ENCODE measurements around the gene SIX1.
A peak's percentile ranks its signal among the peaks of the same experiment; 100 is the strongest.

Gene SIX1

DNA sequence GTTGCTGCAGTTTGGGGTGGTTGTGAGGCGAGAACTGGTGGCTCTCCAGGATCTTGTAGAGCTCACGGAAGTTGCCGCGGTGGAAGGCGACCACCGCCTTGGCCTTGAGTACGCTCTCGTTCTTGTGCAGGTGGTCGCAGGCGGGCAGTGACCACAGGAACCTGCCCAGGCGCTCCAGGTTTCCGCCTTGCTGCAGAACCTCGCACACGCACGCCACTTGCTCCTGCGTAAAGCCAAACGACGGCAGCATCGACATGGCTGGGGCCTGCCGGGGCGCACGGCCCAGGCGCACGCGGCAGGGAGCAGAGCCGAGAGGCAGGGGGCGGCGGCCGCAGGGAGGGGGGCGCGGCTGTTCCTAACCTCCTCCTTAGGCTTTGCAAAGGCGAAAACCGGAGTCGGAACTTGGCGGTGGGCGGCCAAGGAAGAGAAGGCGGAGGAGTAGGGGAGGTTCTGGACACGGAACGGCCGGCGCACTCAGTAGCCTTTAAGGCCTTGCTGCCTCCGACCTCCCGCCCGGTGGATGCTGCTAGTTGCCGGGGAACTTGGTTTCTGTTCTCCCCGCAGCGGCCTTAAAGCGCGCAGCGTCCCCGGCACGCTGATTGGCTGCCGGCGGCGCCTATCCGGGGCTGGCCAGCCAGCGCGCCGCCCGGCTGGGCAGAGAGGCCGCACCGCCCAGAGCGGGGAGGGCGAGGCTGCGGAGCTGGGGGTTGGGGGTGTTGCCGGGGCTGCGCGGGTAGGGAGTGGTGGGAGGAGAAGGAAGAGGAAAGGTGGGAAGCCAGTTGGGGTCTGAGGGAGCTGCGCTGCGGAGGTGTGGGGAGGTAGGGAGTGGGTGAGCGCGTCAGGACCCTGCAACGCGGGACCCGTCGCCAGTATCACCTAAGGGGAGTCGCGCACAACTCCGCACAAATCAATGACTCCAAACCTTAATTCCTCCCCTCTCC lies at the start of gene SIX1:
Gene SIX1 (minus strand): TSS at position 544 of the 941 bp plus-strand sequence. CDS start 288 bp downstream, at position 256.
- DNase-seq (ENCODE audit: low spot score), result peak; percentile 95

DNA sequence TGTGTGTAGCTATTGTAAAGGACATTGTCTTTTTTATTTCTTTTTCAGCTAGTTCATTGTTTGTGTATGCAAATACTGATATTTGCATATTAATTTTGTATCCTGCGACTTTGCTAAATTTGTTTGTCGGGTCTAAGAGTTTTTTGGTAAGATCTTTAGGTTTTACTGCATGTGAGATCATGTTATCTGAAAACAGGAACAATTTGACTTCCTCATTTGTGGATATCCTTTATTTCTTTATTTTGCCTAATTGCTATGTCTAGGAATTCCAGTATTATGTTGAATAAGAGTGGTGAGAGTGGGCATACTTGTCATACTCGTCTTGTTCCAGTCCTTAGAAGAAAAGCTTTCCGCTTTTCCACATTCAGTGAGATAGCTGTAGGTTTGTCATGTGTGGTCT lies 46.0 kb upstream of the SIX1 start:
- DNase-seq (ENCODE audit: low spot score), result no peak

DNA sequence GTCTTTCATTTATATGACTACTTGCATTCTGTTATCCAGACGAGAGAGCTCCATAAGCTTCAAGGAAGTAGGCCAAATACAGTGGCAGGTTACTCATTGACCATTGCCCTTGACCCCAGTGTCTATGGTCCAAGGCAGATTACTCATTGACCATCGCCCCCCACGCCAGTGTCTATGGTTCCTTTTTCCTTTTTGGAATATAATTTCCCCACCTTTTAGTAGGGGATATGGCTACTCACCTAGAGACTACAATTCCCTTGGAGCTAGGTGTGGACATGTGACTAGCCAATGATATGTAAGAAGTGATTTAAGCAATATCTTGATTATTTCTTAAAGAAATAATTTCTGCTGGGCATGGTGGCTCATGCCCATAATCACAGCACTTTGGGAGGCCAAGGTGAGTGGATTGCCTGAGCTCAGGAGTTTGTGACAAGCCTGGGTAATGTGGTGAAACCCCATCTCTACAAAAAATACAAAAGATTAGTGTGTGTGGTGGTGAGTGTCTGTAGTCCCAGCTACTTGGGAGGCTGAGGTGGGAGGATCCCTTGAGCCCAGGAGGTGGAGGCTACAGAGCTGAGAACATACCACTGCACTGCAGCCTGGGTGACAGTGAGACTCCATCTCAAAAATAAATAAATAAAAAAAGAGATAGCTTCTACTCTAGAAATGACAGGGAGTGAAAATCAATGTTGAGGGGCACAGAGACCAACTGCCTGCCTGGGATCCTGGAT lies 42.3 kb upstream of the SIX1 start:
- DNase-seq (ENCODE audit: low spot score), result no peak

DNA sequence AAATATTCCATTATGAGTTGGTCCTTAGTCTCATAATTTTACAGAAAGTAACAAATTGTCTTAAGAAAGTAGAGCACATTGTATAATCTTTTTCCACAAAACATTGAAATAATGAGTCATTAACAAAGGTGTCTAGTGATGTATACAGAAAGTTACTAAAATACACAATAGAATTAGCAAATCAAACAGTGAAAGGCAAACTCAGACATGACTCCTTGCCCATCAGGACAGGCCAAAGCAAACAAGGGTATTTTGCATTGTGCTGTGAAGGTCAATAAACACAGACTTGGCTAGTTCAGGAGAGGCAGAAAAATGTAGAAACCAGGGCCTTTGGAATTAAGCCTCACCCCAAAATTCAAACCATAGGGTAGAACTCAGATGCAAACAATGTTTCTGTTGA lies 37.6 kb upstream of the SIX1 start:
- DNase-seq (ENCODE audit: low spot score), result no peak

DNA sequence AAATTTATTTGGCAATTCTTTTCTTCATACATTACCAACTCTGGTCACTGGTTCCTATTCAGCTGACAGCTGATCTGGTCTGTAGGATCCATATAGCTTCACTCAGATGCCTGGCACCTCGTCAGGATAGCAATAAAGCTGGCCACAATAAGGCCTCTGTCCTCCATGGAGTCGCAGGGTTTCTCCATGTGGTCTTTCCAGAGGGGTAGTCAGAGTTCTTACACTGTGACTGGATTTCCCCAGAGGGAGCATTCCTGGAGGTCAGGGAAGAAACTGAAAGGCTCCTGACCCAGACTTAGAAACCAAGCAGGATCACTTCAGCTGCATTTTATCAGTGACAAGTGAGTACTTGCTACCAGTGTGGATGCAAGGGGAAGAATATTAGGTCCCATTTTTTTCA lies 34.9 kb upstream of the SIX1 start:
- no peak for DNase-seq (ENCODE audit: low spot score)

DNA sequence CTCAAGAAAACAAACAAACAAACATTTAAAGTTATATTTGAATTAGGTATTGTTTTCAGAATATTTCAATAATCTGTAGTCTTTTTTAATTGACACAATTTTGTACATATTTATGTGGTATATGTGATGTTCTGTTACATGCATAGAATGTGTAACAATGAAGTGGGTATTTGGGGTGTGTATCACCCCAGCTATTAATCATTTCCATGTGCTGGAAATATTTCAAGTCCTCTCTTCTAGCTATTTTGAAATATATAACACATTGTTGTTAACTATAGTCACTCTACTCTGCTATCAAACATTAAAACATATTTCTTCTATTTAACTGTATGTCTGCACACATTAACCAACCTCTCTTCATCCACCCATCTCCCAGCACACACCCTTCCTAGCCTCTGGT lies 32.0 kb upstream of the SIX1 start:
- no peak for DNase-seq (ENCODE audit: low spot score)

DNA sequence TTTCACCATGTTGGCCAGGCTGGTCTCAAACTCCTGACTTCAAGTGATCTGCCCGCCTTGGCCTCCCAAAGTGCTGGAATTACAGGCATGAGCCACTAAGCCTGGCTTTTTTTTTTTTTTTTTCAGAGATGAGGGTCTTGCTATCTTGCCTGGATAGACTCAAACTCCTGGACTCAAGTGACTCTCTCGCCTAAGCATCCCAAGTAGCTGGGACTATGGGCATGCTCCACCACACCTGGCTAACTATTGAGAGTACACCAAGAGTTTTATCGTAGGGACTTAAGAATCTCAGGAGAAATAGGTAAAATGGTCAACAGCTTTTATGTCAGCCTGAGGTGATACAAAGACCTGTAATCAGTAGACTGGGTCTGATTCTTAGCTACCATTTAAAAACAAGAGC lies 31.2 kb upstream of the SIX1 start:
- no peak for DNase-seq (ENCODE audit: low spot score)

DNA sequence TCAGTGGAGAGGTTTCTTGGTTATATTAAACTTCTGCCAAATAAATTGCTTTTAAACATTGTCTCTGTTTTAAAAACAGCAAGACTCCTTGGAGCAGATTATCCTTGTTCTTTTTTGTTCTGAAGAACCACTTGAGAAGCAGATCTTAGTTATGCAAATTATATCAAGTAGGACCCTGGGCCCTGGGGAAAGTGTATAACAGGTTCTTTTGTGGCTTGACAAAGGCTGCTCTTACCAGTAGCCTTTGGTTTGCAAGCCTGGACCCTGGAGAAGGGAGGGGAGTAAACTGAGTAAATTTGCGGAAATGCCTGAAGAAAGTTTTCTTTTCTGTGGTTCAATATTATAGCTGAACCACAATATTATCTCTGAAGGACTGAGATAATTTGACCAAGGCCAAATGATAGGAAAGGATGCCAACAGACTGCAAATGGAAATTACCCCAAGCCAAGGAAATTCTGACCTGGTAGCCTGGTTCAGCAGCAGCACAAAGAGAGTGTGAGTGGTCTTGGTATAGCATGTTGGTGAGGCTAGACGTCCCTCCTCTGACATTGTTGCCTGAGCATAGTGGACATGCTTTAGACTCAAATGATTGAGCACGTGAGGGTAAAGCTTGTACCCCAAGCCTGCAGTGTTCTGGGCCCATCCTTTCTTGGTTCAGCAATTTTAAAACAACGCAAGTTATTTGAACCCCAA lies 30.4 kb upstream of the SIX1 start:
- DNase-seq (ENCODE audit: low spot score), result no peak

DNA sequence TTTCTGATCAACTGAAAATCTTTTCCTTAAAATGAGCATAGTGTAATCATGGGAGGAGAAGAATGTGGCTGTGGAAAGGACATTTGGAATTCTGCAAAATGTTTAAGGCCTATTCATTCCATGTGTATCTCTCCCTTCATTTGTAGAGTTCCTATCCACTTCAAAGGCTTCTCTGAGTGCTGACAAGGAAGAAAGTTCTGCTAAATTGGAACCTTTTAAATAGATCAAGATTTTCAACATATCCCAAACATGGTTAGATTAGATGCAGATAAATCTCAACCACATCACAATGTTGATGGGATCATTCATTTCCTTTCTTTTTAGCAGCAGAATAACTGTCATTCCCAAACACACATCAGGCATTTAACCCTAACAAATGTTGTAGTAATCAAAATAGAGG lies 28.4 kb upstream of the SIX1 start:
- DNase-seq (ENCODE audit: low spot score), result no peak

DNA sequence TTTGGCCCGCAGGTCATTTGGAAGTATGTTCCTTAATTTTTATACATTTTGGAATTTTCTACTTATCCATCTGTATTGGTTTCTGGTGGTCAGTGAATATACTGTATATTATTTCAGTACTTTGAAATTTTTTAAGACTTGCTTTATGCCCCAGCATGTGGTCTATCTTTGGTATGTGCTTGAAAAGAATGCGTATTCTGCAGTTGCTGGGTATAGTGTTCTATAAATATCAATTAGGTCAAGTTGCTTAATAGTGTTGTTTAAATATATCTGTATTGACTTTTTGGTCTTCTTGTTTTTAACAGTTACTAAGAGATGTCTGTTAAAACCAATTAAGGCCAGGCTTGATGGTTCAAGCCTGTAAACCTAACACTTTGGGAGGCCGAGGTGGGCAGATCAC lies 21.7 kb upstream of the SIX1 start:
- DNase-seq (ENCODE audit: low spot score), result no peak

DNA sequence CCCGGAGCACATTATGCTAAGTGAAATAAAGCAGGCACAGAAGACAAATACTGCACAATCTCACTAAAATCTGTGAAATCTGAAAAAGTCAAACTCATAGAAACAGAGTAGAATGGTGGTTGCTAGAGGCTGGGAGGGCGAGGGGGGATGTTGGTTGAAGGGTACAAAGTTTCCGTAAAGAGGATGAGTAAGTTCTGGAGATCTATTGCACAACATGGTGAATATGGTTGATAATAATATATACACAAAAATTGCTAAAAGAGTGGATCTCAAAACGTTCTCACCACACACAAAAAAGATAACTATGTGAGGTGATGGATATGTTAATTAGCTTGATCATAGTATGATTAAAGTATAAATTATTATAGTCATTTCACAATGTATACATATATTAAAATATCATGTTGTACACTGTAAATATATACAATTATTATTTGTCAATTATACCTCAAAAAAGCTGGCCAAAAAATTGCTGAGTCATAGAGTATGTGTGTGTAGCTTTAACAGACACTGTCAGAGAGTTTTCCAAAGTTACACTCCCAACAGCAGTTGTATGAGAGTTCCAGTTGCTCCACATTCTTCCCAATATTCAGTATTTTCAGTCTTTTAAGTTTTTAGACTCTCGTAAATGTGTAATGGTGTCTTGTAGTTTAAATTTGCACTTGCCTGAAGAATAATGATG lies 19.3 kb upstream of the SIX1 start:
- no peak for DNase-seq (ENCODE audit: low spot score)

DNA sequence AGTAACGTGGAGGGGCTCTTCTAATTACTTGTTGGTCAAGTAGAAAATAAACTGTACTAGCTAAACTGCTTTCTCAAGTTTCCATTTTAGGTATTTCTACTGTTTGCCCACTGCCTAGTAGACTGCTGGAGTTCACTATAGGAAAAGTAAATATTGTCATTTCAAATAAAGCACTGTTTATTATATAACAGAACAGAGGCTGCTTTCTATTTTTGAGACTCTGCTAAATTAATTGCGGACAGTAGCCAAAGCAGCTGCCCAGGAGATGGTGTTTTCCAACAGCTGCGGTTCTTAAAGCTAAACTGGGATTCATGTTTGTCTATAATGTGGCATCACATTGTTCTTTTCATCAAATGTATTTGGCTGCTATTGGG lies 15.9 kb upstream of the SIX1 start:
- no peak for DNase-seq (ENCODE audit: low spot score)

DNA sequence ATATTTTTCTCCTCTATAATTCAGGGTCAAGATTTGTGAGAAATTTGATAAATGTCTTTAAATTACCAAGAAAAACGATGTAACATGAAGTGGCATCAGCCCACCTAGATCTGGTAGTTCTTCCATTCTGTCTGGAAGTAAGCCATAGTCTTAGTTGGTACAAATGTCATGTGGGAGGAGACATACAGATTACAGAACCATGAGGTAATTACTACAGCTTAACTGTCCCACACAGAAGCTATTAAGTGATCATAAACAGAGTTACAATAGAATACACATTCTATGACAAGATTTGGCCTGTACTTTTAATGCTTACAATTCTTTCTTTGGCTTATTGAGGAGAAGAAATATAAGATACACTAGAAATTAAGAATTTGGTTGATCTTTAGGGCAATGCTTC lies 13.7 kb upstream of the SIX1 start:
- DNase-seq (ENCODE audit: low spot score), result no peak

DNA sequence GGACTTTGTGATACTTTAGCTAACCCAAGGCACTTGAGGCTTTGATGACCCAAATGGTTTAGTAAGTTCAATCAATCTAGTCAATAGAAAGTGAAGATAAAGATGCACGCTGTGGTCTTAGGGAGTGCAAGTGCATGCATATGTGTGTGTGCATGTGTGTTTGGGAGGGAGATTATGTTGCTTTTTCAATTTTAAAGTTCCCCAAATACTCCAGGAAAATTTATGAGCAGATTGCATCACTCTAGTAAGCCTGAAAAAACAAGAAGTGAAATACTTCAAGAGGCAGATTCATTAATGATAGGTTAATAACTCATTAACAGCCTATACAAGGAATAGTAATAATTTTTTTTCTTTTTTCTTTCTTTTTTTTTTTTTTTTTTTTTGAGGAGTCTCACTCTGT lies 12.4 kb upstream of the SIX1 start:
- DNase-seq (ENCODE audit: low spot score), result no peak

DNA sequence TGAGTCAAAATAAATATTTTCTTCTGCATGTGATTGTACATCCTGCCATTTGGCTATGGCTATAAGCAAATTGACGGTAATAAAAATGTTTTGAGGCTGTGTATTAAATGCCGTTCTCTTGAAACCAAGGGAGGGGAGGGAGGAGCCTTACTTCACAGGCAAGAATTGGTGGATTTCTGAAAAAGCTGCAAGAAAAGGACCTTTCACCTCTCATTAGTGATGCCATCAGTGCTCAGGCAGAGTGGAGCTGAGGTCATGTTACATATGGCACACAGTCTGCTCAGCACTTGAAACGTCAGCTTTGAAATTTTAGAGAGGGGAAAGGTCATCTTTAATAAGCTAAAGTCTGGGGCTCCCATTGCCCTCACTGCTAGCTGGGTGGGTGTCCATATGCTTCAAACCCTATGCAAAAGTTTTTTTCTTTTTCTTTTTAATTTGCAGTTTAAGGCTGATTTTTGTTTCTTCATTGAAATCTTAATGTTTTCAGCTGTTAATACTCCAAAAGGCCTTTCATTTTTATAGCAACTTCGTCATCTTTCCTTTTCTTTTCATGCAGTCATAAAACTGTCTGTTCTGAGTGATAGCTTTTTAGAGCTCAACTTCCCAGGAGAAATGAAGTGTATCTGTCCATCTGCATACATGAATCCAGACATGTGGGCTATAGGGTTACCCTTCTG lies 9.8 kb upstream of the SIX1 start:
- no peak for DNase-seq (ENCODE audit: low spot score)

DNA sequence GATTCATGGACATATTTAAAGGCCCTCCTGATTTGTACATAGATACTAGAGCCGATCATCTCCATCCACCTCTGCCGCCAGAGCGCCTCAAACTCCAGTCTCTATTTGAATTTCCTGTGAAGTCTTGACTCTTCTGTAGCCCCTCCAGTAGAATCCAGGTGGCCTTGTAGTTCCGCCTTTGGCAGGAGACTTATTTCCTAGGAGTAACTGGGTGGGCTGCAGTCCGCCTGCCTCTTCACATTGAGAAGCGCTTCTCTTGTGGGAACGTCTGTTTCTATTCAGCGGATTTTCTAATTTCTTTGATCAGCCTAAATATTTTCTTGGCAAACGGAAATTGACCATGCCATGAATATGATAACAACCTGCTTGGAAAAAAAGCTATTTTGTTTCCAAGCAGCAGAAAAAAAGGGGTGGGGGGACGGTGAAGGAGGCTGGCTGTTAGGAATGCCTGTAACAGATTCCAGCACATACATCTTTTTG lies 9.0 kb upstream of the SIX1 start:
- no peak for DNase-seq (ENCODE audit: low spot score)

DNA sequence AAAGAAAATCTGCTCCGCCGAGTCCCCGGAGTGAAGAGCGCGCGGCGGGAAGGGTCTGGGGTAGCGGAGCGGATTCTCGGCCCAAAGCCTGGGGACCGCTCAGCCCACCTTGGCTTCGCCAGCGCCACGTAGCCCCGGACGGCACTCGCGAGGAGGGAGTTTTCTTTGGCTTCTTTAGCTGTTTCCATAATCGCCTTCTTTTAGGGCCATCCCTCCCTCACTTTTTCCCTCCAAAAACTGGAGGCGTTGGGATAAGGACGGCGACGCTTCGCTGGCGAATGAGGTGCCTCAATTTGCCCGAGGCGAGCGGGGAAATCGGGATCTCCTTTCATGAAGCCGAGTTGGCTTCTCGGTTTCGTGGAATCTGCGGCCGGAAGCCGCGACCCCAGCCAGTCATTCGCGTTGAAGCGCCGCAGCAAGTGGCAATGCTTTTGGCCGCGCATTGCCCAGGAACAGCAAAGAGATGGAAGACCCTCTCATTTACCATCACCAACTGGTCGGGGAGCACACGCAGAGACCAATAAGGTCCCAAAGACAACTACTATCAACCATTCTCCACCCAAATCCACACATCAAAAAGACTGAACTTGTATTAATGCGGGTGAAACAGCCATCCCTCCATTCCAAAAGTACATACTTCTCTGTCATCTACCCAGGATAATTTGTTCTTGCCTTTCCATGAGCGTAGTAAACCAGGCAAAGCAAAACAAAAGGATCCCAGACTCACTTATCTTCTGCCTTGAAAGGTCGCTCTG lies 8.4 kb upstream of the SIX1 start:
- DNase-seq (ENCODE audit: low spot score), result no peak

DNA sequence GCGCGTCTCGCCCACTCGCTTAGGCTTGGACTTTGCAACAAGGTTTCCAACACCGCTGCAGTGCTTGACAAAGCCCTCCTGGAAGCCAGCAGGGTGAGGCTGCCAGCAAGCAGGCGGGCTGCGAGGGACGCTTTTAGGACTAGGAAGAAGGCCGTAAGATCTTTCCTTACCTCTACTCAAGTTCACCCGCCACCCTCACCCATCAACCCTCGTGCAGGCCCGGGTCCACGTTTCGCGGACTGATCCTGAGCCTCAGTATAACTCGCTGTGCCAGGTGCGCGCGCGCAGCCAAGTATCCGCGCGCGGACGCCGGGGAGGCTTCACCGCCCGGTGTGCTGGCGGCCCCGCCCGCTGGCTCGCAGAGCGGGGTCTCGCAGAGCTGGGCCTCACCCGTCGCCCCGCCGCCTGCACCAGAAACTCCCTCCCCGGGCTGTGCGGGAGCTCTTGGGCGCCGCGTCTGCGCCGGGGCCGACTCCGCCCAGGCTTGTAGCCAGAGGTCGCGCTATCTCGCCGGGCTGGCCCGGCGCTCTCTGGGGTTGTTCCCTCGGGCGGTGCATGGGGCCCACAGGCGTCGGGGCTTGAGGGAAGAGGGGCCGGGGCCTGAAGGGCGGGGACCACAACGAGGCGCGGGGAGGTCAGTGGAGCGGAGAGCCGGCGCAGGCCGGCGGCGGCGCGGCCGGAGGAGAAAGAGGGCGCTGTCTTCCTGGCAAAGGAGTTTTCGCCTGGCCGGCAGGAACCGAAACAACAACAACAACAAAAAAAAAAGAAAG lies 7.6 kb upstream of the SIX1 start:
- DNase-seq (ENCODE audit: low spot score), result peak; percentile 71

DNA sequence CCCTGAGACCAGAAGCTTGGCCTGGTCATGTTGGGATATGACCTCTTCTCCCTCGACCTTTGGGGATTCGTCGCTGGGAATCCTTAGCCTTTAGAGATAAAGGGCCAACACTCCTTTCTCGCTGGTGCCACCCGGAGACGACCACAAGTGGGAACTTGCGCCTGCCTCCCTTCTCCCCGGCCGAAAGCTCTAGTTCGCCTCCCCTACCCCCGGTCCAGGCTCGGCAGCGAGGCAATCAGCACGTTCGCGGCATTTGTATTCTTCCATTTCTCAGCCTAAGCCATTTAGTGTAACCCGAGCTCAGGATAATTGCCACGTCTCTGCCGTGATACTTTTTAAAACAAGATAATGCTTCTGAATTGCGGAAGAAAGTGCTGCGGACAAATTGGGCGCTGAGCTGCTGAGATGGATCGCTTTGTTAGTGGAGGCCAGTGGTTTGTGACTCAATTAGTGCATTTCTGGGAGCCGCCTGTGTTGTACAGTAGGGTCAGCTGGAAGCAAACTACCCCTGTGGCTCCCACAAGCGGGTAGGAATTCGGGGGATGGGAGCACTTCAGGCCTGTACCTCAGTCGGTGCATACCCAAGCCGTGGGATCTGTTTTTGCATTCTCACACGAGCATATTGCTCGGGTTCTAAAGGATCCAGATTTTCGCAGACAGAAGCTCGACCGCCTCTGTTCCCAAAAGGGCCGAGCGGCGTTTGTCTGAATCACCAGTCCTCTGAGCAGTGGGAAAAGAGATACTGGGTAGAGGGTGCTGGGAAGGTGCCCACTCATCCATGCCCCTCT lies 6.8 kb upstream of the SIX1 start:
- no peak for DNase-seq (ENCODE audit: low spot score)

Data from D341Med (cell line).